H1 (cell line): ENCODE data around the gene DGKH. TPM values are rescaled to one million over a fixed set of nuclear protein-coding genes. Genes with fewer than 3 reads are reported as not detected.

Source experiments
- CTCF ChIA-PET: fragments of 300-600 bp; sonication (Branson Sonifier 250); formaldehyde crosslinking; loops from one replicate; lab custom pipeline; 2021; ENCODE audit not compliant: partially characterized antibody; lab: Charles Lee
- POLR2A ChIA-PET: fragments of 300-600 bp; sonication (Branson Sonifier 250); formaldehyde crosslinking; loops from one replicate; lab custom pipeline; 2021; ENCODE audit warnings: inconsistent platforms; ENCODE audit not compliant: partially characterized antibody; lab: Charles Lee
- DNase-seq, 2 experiments: peaks; one replicate each; pipeline versions ENCODE4 v3.0.0 to v3.0.0-alpha.2; 2010 to 2022; ENCODE audit warnings: low spot score in 2 of 2, low read depth in 1 of 2, mixed read lengths in 1 of 2
- FAIRE-seq: peaks from 2 replicates; lab custom pipeline; 2011; peaks lifted over from hg19 to GRCh38; lab: Jason Lieb, UNC
- H2AFZ ChIP-seq: 2 replicates; pipeline ENCODE4 v1.8.1; 2012; ENCODE audit warnings: low read length, inconsistent platforms
- H2AK5ac ChIP-seq: 2 replicates; pipeline ENCODE4 v1.6.1; 2013; ENCODE audit warnings: low read depth, low read length
- H2BK120ac ChIP-seq: replicated peaks from 2 replicates; pipeline ENCODE3; 2013; ENCODE audit warnings: low read depth, low read length, inconsistent platforms
- H2BK12ac ChIP-seq: 2 replicates; pipeline ENCODE4 v1.6.1; 2013; ENCODE audit warnings: low read depth, low read length
- H2BK15ac ChIP-seq: 2 replicates; pipeline ENCODE4 v1.6.1; 2013; ENCODE audit warnings: low read length
- H2BK20ac ChIP-seq: 2 replicates; pipeline ENCODE4 v1.6.1; 2013; ENCODE audit warnings: low read length
- H2BK5ac ChIP-seq: 2 replicates; pipeline ENCODE4 v1.6.1; 2013; ENCODE audit warnings: low read depth, low read length
- H3K14ac ChIP-seq: 2 replicates; pipeline ENCODE4 v1.6.1; 2013; ENCODE audit warnings: inconsistent platforms; ENCODE audit not compliant: insufficient read length
- H3K18ac ChIP-seq: 2 replicates; pipeline ENCODE4 v1.6.1; 2013; ENCODE audit warnings: low read length; ENCODE audit errors: extremely low read depth
- H3K23ac ChIP-seq: 2 replicates; pipeline ENCODE4 v1.6.1; 2013; ENCODE audit warnings: inconsistent platforms; ENCODE audit not compliant: insufficient read length
- H3K23me2 ChIP-seq: 2 replicates; pipeline ENCODE4 v1.6.1; 2013; ENCODE audit warnings: low read depth, low read length
- H3K27ac ChIP-seq: 2 replicates; pipeline ENCODE4 v1.6.1; 2011; ENCODE audit warnings: low read depth, low read length, inconsistent platforms
- H3K27me3 ChIP-seq, 4 experiments: replicated peaks in 1 of 4; 1 replicate in 1 of 4; 2 replicates in 3 of 4; pipeline versions ENCODE4 v1.6.1 to v1.8.1; 2011 to 2013; ENCODE audit warnings: low read length in 3 of 4, mild to moderate bottlenecking in 3 of 4, inconsistent platforms in 2 of 4, mixed read lengths in 2 of 4, moderate library complexity in 1 of 4; ENCODE audit not compliant: control insufficient read depth in 3 of 4, insufficient read depth in 3 of 4; ENCODE audit errors: extremely low read depth in 1 of 4
- H3K36me3 ChIP-seq, 4 experiments: 2 replicates each; pipeline versions ENCODE4 v1.6.1 to v1.8.1; 2011 to 2013; ENCODE audit warnings: mild to moderate bottlenecking in 4 of 4, low read length in 3 of 4, moderate library complexity in 2 of 4, control low read depth in 1 of 4, inconsistent platforms in 1 of 4; ENCODE audit not compliant: insufficient read depth in 4 of 4, control insufficient read depth in 2 of 4
- H3K4ac ChIP-seq: replicated peaks from 2 replicates; pipeline ENCODE3; 2013; ENCODE audit warnings: low read length, low read depth, mixed read lengths, inconsistent platforms; ENCODE audit not compliant: insufficient read length
- H3K4me1 ChIP-seq, 4 experiments: replicated peaks in 1 of 4; 1 replicate in 1 of 4; 2 replicates in 3 of 4; pipeline versions ENCODE4 v1.6.1 to v1.8.1; 2011 to 2013; ENCODE audit warnings: low read length in 3 of 4, inconsistent platforms in 2 of 4, mixed read lengths in 1 of 4; ENCODE audit not compliant: insufficient read depth in 4 of 4, control insufficient read depth in 3 of 4
- H3K4me2 ChIP-seq, 2 experiments: 2 replicates each; pipeline versions ENCODE4 v1.6.1 to v1.8.1; 2011 to 2013; ENCODE audit warnings: low read depth in 2 of 2, low read length in 2 of 2, control low read depth in 1 of 2, inconsistent platforms in 1 of 2, mild to moderate bottlenecking in 1 of 2; ENCODE audit not compliant: insufficient read depth in 1 of 2
- H3K4me3 ChIP-seq, 4 experiments: fragments of 200-600, 300-600 bp in 1 of 4; sonication (generic), shearing (Covaris generic), sonication (Bioruptor Twin) in 1 of 4; 2 replicates each; pipeline versions ENCODE4 v1.5.1 to v1.8.1; 2011 to 2016; ENCODE audit warnings: low read length in 4 of 4, low read depth in 3 of 4, control low read depth in 2 of 4, inconsistent platforms in 2 of 4, mild to moderate bottlenecking in 2 of 4, mixed read lengths in 1 of 4, moderate library complexity in 1 of 4; ENCODE audit not compliant: insufficient read depth in 2 of 4; ENCODE audit errors: extremely low read depth in 1 of 4
- H3K56ac ChIP-seq: replicated peaks from 2 replicates; pipeline ENCODE3; 2013; ENCODE audit warnings: low read depth, mild to moderate bottlenecking, mixed read lengths, low read length, inconsistent platforms; ENCODE audit not compliant: insufficient read length
- H3K79me1 ChIP-seq: 2 replicates; pipeline ENCODE4 v1.6.1; 2013; ENCODE audit warnings: low read depth, low read length, control low read depth
- H3K79me2 ChIP-seq, 2 experiments: 2 replicates each; pipeline versions ENCODE4 v1.6.1 to v1.8.1; 2012 to 2013; ENCODE audit warnings: low read length in 2 of 2, mild to moderate bottlenecking in 2 of 2, inconsistent platforms in 1 of 2; ENCODE audit not compliant: insufficient read depth in 2 of 2, control insufficient read depth in 1 of 2
- H3K9ac ChIP-seq, 4 experiments: replicated peaks in 1 of 4; 1 replicate in 1 of 4; 2 replicates in 3 of 4; pipeline versions ENCODE4 v1.6.1 to v1.8.1; 2011 to 2013; ENCODE audit warnings: low read depth in 3 of 4, low read length in 3 of 4, control low read depth in 2 of 4, mild to moderate bottlenecking in 2 of 4, moderate library complexity in 2 of 4, inconsistent platforms in 1 of 4; ENCODE audit errors: extremely low read depth in 1 of 4
- H3K9me3 ChIP-seq, 2 experiments: 2 replicates each; pipeline versions ENCODE4 v1.6.1 to v1.8.1; 2012 to 2013; ENCODE audit warnings: mild to moderate bottlenecking in 2 of 2, moderate library complexity in 2 of 2, control low read depth in 1 of 2, inconsistent platforms in 1 of 2, low read depth in 1 of 2, low read length in 1 of 2, mixed read lengths in 1 of 2; ENCODE audit not compliant: insufficient read depth in 2 of 2
- H4K20me1 ChIP-seq, 2 experiments: replicated peaks in 1 of 2; 2 replicates each; pipeline versions ENCODE3 to v1.8.1; 2011 to 2013; ENCODE audit warnings: inconsistent platforms in 2 of 2, low read length in 2 of 2, mild to moderate bottlenecking in 1 of 2; ENCODE audit not compliant: insufficient read depth in 2 of 2, control insufficient read depth in 1 of 2
- H4K5ac ChIP-seq: 2 replicates; pipeline ENCODE4 v1.6.1; 2013; ENCODE audit warnings: low read length, low read depth, mixed read lengths, inconsistent platforms; ENCODE audit not compliant: insufficient read length
- H4K8ac ChIP-seq: 2 replicates; pipeline ENCODE4 v1.8.0; 2013; ENCODE audit warnings: mild to moderate bottlenecking, moderate library complexity, low read length, inconsistent platforms; ENCODE audit not compliant: insufficient read depth; ENCODE audit errors: extremely low read depth
- H4K91ac ChIP-seq: replicated peaks from 2 replicates; pipeline ENCODE3; 2013; ENCODE audit warnings: low read length, mixed read lengths, inconsistent platforms; ENCODE audit not compliant: insufficient read length
- WGBS, 2 experiments: shearing (Covaris generic) in 1 of 2; methylation state at CpG; one replicate each; pipeline versions ENCODE4 v1.1.6 to v1.1.7; 2013 to 2015; ENCODE audit warnings: low lambda C conversion rate in 2 of 2, mixed read lengths in 2 of 2, inconsistent platforms in 1 of 2, low coverage in 1 of 2, missing lambda C conversion rate in 1 of 2; ENCODE audit not compliant: insufficient replicate concordance in 2 of 2, insufficient coverage in 1 of 2, insufficient read length in 1 of 2; ENCODE audit errors: extremely low coverage in 1 of 2, missing lambda C conversion rate in 1 of 2; 5-methylcytosine and 5-hydroxymethylcytosine counted together
- polyA plus RNA-seq, 7 experiments: library from polyadenylated mRNA; depleted of rRNA in 3 of 7; stranded (reverse) in 5 of 7; unstranded in 2 of 7; fragments of >200 nt in 5 of 7; fragments of 200-250 nt in 2 of 7; gene quantifications; 1 replicate in 5 of 7; 2 replicates in 1 of 7; 4 replicates in 1 of 7; pipeline versions ENCODE4 v1.2.1 to v1.2.3, GENCODE V29; 2011 to 2013; ENCODE audit warnings: missing spikeins in 2 of 7, mixed read lengths in 2 of 7
- total RNA-seq: library from RNA; stranded (reverse); fragmentation: NEBNext Ultra II Directional; extraction: Animal tissue kit (Norgen Biotek cat#: 25700); gene quantifications from 2 replicates; pipeline ENCODE4 v1.2.1, GENCODE V29; 2021

DGKH gene
- total and polyA plus RNA-seq, 2 of the 8 experiments (the other 6 are each of a cell fraction or from before 2014, with no cell fraction given), result 2.1 to 7.9 TPM

GRCh38 chr13:42190529-42190928, 142.1 kb downstream of the DGKH start:
- Histone ChIP-seq H3K23me2 (no peaks in the 10 kb centered on the region; the same call in 1 of the 2 replicates), H3K79me1 (no peaks in the 10 kb centered on the region), H3K4me1 (no peaks in the 10 kb centered on the region), H3K4me3 (no peak overlapping the region), H4K20me1 (no peaks in the 10 kb centered on the region), H3K56ac (no peak overlapping the region), H2AK5ac (no peak overlapping the region), H4K91ac (no peak overlapping the region), H3K14ac (no peak overlapping the region), H3K36me3 (peaks cover 0 to 4% (median 0%) of the 10 kb centered on the region in 4 experiments; a peak in 1 of 8 replicates), H2BK120ac (no peak overlapping the region), H3K9me3 (no peaks in the 10 kb centered on the region), H4K5ac (no peak overlapping the region), H4K8ac (no peak overlapping the region), H2BK12ac (no peak overlapping the region), H3K4ac (no peak overlapping the region), H3K4me2 (no peak overlapping the region), H3K9ac (no peak overlapping the region), H2AFZ (no peak overlapping the region), H3K18ac (no peak overlapping the region), H2BK5ac (no peak overlapping the region), H3K27ac (no peak overlapping the region), H3K79me2 (no peaks in the 10 kb centered on the region), H3K23ac (no peak overlapping the region), H2BK15ac (no peak overlapping the region), H3K27me3 (no peaks in the 10 kb centered on the region), H2BK20ac (no peak overlapping the region)
- FAIRE-seq (no peak), DNase-seq (no peak)
- POLR2A ChIA-PET, result no interaction called here
- 87% methylated on average over 1 of the region's 1 CpG; no CpG with 5 or more reads in 1 of the 2 experiments for whole genome bisulfite sequencing, 2 experiments
- CTCF ChIA-PET, result no interaction called here
